GM18951 (cell line): ENCODE data around the gene POMC.

Experiments used
- POLR2A ChIP-seq: IDR thresholded peaks from 4 replicates; pipeline ENCODE4 v1.6.1; 2011; ENCODE audit warnings: mild to moderate bottlenecking; ENCODE audit not compliant: insufficient read length, insufficient read depth; ENCODE audit errors: extremely low read depth
- in situ Hi-C: fragments of 300-500 bp; cut with MboI; formaldehyde crosslinking; loops from one replicate; pipeline ENCODE4 v1.12.0; 2022; ENCODE audit warnings: low sequenced_read_pairs, mixed read lengths, inconsistent platforms; ENCODE audit not compliant: unreplicated experiment

The POMC gene

DNA sequence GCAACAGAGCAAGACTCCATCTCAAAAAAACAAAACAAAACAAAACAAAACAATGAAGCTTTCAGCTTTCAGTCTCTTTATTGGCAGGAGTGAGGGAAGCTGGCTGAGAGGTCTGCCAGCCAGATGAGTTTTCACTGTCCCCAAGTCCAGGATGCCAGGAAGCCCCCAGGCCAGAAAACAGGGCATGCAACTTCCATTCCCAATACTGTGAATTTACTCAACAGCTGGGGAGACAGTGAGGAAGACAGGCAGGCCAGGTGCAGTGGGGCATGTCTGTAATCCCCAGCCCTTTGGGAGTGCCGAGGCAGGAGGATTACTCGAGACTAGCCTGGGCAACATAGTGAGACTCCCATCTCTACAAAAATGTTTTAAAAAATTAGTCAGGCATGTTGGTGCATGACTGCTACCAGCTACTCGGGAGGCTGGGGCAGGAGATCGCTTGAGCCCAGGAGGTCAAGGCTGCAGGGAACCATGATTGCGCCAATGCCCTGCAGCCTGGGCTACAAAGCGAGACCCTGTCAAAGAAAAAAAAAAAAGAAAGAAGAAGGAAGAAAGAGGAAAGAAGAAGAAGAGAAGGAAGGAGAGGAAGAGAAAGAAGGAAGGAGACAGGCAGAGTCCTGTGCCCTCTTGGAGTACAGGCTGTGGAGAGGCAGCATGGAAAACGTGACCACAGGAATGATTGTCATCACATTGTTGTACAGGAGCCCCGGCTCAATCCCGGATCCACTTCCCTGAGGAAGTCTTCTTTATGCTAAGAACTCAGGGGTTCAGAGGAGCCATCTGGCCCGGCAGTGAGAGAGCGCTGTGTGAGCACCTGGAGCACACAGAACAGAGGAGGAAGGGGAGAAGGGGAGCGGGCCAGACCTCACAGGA is 29.2 kb upstream of the POMC start:
- in situ Hi-C loops = no loop called here
- TF ChIP-seq POLR2A = no peak

DNA sequence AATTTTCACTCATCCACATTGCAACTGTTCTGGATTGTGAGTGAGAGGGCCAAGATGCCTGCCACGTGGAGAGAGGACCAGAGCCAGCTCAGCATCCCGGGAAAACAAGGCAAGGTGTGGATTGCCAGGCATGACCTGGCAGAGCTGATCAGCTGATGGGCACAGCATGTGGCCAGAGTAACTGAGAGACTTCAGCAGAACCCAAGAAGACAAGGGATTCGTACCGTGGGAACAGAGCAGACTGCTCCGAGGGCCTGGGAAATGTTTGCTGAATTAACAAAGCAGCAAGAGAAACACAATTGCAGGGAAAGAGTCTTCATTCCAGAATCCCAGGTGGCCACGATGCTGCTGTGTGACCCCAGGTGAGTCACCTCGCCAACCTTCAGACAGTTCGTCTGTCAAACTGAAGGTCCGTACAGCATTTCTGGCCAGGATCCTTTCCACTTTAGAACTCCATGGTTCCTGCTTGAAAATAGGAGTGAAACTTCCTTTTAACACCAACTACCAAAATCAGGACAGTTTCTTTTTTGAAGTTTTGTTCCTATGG is 26.3 kb upstream of the POMC start:
- in situ Hi-C loops = no loop called here
- TF ChIP-seq POLR2A = no peak

DNA sequence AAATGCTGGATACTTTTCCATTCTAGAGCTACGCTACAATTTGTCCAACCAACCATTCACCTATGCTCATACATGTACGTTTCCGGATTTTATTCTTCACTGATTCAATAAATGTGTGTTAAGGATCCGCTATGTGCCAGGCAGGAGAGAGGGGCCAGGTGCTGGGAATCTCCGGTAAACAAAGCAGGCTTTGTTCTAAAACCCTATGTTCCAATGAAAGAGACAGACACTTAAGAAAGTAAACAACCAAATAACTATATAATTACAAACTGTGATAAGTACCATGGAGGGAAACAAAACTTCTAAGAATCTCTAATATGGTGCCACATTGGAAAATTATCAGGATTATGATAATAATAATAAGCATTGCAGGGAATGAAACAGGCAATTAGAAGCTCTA is 22.2 kb upstream of the POMC start:
- in situ Hi-C loops = no loop called here
- TF ChIP-seq POLR2A = no peak

DNA sequence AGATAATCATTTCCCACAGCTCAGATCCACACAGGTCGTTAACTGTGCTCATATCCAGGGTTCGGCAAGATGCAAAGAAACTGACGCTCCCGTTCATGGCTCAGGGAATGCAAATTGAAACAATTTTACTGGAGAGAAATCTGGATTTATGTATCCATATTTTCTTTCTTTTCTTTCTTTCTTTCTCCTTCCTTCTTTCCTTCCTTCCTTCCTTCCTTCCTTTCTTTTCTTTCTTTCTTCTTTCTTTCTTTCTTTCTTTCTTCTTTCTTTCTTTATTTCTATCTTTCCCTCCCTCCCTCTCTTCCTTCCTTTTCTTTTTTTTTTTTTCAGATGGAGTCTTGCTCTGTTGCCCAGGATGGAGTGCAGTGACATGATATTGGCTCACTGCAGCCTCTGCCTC is 20.0 kb upstream of the POMC start:
- in situ Hi-C loops = no loop called here
- TF ChIP-seq POLR2A = no peak

DNA sequence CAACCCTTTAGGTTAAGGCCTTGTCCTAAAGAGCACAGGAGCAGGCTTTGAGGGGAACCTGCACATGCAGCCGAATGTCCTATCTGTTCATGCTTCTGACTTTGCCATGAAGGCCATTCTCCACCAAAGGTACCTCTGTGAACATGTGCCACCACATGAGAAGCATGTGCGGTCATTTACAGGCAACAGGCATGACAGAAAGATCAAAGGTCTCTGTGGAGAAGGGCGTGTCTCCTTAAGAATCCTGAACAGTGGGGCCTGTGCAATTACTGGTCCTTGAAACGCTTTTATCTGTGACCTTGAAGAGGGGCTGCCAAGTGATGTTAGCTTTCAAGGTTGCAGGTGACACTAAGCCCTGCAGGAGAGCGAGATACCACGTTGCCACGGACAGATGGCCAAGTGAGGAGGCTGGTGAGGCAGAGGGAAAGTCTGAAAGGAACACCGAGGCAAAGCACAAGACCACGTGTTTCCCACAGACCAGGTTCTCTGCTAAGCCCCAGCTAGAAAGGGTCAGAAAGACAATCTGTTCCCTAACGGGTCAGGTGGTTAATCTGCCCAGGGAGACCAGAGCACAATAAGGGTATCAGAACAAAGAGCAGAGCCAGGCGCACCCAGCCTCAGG is 19.5 kb upstream of the POMC start:
- in situ Hi-C loops = no loop called here
- no peak for TF ChIP-seq POLR2A

DNA sequence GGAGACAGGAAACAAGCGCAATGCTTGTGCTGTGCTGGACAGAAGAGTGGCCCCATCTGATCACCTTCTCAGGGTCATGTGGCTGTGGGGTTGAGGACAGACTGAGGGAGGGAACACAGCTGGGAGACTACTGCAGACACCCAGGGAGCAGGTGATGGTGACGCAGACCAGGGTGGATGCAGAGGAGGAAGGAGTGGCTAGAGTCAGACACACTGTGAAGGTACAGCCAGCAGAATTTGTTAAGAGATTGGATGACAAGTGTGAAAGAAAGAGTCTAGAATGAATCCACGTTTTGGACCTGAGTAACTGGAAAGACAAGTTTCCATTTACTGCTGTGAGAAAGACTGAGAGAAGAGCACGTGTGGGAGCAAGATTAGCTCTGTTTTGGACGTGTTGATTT is 15.9 kb upstream of the POMC start:
- no peak for TF ChIP-seq POLR2A
- in situ Hi-C loops = no loop called here

DNA sequence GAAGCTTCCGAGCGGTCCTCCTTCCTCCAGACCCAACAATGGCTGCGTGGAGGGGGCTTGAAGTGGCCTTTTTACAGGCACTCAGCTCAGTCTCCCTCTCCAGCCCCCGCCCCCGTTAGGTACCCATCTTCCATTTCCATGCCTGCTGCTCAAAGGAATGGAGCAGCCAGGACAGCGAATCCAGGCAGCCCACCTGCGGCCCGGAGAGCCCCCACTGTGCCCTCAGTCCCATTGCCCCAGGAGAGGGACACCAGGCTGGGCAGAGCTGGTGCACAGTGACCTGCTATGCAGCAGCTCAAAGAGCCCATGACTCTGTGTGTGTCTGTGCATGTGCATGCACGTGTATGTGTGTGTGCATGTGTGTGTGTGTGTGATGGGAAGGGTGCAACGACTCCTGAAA is 10.6 kb upstream of the POMC start:
- in situ Hi-C loops = no loop called here
- TF ChIP-seq POLR2A = no peak

DNA sequence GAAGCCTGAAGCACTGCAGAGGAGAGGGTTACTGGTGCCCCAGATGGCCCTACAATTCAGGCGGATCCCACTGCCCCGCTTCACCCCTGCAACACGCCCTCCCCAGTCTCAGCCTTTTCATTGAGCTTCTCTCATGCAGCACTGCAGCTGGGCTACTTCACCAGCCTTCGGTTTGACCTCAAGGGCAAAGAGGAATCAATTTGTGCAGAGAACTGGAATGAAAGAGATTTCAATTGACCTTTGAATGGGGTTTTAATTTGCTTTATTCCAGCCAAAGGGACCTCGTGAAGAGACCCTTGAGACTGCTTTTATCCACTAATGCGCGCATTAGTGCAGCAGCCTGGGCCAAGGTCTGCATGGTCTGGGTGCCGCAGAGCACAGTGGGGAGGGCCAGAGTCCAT is 8.8 kb upstream of the POMC start:
- in situ Hi-C loops = no loop called here
- TF ChIP-seq POLR2A = no peak

DNA sequence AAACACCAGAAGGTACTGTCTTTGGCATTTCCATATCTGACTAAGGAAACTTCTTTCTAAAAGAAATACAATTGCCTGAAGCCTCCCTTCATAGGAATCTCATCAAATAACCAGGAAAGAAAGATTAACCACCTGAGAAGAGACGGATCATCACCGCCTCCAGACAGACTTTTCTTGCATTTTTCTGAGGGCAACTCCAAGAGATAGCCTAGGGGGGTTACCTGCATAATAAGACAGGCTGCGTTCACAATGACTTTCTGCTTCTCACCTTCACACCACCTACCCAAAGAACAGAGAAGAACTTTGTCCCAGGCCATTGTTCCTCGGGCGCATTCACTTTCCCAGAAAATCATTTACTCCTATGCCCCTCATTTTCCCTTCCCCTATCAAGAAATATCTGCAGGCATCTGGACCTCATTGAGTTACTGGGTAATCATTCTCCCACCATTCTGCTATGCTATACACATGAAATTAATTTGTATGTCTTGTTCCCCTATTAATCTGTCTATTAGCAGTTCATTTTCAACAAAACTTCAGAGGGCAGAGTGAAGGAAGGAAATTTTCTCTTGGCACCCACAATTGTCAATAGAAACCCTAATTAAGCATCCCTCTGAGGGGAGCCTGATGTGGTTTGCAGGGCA is 8.3 kb upstream of the POMC start:
- TF ChIP-seq POLR2A = no peak
- in situ Hi-C loops = no loop called here

DNA sequence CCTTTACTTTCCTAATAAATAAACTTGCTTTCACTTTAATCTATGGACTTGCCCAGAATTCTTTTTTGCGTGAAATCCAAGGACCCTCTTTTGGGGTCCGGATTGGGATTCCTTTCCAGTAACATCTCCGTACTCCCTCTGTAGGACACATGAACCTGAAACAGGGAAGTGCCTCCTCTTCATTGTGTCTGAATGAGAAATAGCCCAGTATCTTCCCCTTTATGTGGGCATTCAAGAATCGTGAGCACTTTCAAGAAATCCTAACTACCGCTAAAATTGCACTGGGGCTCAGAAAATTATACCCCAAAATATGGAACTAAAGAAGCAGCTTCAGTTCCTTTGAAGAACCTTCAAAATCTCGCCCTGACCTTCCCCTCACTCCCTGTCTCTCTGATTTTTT is 7.8 kb upstream of the POMC start:
- in situ Hi-C loops = no loop called here
- TF ChIP-seq POLR2A = no peak

DNA sequence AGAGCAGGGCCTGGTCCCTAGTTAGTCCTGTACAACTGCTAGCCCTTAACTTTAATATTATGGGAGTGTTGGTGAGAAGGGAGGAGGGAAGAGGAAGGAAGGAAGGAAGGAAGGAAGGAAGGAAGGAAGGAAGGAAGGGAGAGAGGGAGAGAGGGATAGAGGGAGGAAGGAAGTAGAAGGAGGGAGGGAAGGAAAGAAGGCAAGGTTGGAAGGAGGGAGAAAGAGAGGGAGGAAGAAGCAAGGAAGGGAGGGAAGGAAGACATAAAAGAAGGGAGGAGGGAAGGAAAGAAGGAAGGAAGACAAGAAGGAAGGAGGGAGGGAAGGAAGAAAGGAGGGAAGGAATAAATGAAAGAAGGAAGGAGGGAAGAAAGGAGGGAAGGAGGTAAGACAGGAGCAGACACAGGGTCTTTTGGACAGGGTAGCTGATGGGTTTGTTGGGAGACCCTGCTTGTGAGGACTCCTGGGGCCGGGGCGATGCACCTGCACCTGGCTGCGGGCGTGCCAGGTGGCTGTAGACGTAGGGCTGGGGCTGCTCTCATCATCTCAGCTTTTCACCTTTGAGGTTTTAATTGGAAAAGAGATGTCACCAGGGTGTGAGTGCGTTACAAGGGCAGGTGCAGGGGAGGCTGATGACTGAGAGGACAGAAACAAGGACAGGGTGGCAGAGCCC is 5.9 kb upstream of the POMC start:
- TF ChIP-seq POLR2A = no peak
- in situ Hi-C loops = no loop called here

DNA sequence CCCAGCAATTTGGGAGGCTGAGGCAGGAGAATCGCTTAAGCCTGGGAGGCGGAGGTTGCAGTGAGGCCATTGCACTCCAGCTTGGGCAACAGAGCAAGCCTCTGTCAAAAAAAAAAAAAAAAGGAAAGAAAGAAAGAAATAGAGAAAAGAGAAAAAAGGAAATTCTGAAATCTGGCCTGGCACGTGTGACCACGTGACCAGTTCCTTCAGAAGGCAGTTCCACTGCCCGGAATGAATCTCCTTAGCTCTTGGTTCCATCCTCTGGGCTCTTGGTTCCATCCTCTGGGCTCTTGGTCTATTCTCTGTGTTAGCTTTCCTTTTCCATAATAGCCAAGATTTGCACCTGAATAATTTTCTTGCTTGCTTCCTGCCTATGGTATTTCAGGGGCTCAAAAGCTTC is 5.3 kb upstream of the POMC start:
- in situ Hi-C loops = no loop called here

DNA sequence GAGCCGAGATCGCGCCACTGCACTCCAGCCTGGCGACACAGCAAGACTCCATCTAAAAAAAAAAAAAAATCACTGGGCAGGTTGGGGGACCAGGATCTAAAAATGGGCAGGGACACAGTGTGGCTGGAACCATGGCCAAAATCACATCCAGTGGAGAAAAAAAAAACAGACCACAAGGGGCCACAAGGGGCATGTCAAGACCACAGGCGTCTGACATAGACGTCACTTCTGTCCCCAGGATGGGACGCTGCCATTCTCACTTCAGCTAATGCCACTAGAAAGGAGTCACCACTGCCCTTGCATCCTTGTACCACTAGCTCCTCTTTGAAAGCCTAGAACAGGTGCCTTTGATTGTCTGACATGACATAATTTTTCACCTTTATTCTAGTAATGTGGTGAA is 2.5 kb upstream of the POMC start:
- no peak for TF ChIP-seq POLR2A
- in situ Hi-C loops = no loop called here

More for the DNA sequence above, 5.3 kb upstream of the POMC start:
- TF ChIP-seq POLR2A = no peak

DNA sequence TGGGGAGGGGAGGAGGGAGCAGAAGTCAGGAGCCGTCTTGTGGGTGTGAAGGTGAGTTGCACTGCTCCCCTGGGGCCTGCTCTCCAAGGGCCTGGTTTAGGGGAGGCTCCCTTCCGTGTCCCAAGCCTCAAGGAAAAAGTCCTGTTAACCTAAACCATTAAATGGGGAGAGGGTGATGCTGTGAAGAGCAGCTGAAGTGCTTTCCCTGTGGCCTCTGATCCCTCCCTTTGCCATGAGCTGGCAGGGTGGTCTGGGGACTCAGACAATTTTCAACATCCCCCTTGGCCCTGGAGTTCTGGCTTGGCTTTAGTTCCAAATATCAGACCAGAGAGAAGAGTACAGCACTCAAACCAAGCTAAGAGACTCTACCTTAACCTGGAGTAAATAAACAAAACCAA is 692 bp upstream of the POMC start:
- no peak for TF ChIP-seq POLR2A
- in situ Hi-C loops = no loop called here
